ENCODE data around the gene FOXO6.

FOXO6 gene

GRCh38 chr1:41428738-41429640 lies 67.8 kb downstream of the FOXO6 start:
- DNase-seq, result no peak

- no peak for DNase-seq
These were observed 68.4 kb downstream of the FOXO6 start for GRCh38 chr1:41429641-41430035.

GRCh38 chr1:41430069-41430468 lies 68.8 kb downstream of the FOXO6 start:
- DNase-seq, result no peak

- peak; percentile 87 for DNase-seq
These were observed 69.3 kb downstream of the FOXO6 start for GRCh38 chr1:41430582-41430981.

GRCh38 chr1:41431490-41432350 lies 70.5 kb downstream of the FOXO6 start:
- no peak for DNase-seq

All from left hindlimb (tissue), 1 donor.